Left lobe of liver (tissue), 2 donors: Measurements from ENCODE around the gene BIN2. TPM values are rescaled to one million over a fixed set of nuclear protein-coding genes. Genes with fewer than 3 reads are reported as not detected.
"Not testable (repeated sequence)": the region's sequence is repeated elsewhere in the genome, so short reads cannot be mapped to it uniquely, and the experiment has no call there.

Source experiments
- ATAC-seq: fragments of 200-7000 bp; cut with Tn5 transposase; one replicate; pipeline ENCODE4 v1.9.1; 2020; ENCODE audit warnings: mild to moderate bottlenecking, moderate library complexity
- DNase-seq: peaks from one replicate; pipeline ENCODE4 v3.0.0-alpha.2; 2020; ENCODE audit warnings: low spot score
- total RNA-seq: library from RNA; stranded (reverse); gene quantifications from one replicate; pipeline ENCODE4 v1.2.1, GENCODE V29; 2021
- donor health status: DM: no; HTN: no; CAD: no; lungs with moderate emphysema.
- donor health status: DM: no; HTN: yes; CAD: no.

Gene BIN2
- total RNA-seq, 1 donor from 2014 or later, result 2.7 TPM

DNA sequence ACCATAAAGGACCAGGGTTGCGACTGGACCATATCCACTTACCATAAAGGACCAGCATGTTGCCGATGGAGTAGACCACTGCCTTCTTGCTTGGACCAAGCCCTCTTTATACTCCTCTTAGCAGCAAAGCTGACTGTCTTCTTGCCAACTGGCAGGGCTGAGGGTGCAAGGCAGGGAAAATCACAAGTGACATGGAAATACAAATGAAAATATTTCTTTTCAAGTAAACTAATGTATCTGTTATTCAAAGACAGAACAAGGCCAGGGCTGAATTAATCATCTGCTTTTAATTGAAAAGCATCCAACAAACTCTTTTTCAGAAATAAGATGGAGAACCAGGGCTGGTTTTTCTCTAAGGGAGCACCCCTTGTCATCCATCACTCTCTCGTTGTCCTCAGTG, 22.6 kb upstream of the BIN2 start, which contains the start of gene CELA1:
CELA1 (minus strand) TSS at position 99 of the 400 bp plus-strand sequence; CDS start at position 58, 41 bp downstream.
- no peak for ATAC-seq
- DNase-seq, result no peak

- ATAC-seq (no peak), DNase-seq (no peak)
Observed at GRCh38 chr12:51345681-51346080, 21.7 kb upstream of the BIN2 start.

DNA sequence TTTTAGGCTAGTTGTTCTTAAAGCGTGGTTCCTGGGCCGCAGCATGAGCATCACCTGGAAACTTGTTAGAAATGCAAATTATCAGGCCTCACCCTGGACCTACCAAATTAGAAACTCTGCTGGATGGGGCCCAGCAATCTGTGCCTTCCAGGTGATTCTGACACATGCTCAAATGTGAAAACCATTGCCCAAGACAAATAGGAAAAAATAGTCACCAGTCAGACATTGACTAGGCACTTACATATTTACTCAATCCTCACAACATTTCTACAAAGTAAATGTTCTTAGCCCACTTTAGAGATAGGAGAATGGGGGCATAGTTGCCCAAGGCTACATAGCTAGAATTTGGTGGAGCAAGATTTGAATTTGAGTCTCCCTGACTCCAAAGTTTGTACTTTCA, 19.2 kb upstream of the BIN2 start:
- DNase-seq (no peak), ATAC-seq (no peak)

- DNase-seq (no peak), ATAC-seq (no peak)
Observed at GRCh38 chr12:51342416-51342815, 18.4 kb upstream of the BIN2 start.

DNA sequence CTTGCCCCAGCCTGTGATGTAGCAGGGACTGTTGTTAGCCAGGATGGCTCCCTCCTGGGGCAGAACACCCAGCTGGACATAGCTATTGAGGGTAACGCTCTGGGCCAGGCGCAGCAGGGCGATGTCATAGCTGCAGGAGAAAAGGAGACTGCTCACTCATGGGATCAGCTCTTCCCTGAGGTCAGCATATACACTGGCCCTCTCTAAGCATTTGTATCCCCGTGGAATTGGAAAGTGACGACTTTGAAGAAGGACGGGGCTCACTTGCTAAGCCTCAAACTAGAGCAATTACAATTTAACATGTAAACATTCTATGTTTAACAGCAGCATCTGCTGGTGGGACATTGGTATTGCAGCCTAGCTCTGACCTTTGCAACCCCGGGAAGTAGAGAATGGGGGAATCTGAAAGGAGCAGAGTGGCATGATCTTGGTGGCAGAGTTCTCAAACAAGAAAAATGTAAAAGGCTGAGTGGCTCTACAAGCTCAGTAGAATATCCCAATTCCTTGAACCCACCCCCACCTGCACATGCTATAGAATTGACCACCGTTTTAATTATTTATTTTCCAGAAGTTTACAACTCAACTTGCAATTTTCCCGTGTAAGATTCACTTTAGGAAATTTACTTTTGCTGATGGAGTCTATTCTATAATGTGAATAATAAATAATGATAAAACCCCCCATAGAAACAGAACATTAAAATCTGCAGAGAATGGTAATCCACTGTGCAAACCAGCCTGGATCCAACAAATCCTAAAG, 17.5 kb upstream of the BIN2 start:
- ATAC-seq (peak; percentile 99), DNase-seq (peak; percentile 66)

DNA sequence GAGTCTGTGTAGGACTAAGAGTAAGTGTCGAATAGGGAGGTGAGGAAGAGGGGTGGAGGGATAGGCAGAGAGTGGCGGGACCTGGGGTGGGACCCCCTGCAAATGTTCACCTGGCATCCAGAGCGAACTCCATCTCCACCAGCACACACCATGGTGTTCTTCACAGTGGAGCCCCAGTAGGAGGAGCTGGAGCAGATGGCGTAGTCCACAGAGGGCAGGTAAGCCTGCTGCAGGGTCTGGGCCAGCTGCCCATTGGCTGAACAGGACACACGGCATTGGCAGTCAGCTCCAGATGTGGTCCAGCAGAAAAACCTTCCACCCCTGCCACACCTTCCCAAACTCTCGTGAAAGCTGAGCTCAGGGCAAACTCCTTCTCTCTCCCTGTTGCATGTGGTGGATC, 15.8 kb upstream of the BIN2 start:
- ATAC-seq (no peak), DNase-seq (no peak)

DNA sequence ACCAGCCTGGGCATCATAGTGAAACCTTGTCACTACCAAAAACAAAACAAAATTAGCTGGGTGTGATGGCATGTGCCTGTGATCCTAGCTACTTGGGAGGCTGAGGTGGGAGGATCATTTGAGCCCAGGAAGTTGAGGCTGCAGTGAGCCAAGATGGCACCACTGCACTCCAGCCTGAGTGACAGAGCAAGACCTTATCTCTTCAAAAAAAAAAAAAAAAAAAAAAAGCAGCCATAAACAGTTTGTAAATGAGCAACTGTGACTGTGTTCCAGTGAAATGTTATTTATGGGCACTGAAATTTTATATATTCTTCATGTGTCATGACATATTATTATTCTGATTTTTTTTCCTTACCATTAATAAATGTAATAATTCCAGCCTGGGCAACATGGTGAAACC, 13.4 kb upstream of the BIN2 start:
- not testable (repeated sequence) for ATAC-seq, DNase-seq

- no peak for DNase-seq
- ATAC-seq, result no peak
Observed at GRCh38 chr12:51335931-51336330, 12.0 kb upstream of the BIN2 start.

DNA sequence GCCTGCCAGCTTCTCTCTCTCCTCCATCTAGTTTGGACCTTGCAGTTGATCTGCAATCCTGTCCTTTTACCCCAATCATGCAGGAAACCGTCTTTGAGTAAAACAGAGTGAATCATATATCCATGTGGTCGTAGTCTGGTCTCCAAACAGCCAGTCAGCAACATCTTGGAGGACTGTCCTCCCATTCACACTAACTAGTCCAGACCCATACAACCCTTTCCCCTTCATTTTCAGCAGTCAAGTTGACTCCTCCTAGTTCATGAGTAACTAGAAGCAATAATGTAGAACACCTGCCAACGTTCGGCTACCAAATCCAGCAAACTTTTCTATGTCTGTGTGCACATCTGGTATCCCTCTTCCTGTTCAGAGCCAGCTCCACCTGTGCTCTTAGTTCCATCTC, 10.8 kb upstream of the BIN2 start:
- DNase-seq (no peak), ATAC-seq (no peak)

- ATAC-seq (no peak), DNase-seq (no peak)
Observed at GRCh38 chr12:51333536-51333935, 9.6 kb upstream of the BIN2 start.

DNA sequence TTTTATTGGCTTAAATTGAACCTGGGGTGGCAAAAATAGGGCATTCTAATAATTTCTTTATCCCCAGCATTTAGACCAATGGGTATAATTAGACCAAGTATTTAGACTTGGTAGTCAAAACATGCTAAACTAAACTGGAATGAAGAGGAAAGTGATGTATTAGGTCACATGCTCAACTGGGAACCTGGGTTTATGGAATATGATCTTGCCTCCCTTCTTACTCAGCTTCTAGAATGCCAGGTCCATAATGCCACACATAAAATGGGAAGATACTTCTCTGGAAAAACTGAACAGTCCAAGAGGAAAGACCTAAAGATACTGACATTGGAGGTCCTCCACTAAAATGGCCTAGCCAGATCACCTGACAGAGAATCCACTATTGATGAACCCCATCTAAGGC, 6.2 kb upstream of the BIN2 start:
- DNase-seq, result no peak
- ATAC-seq, result no peak

DNA sequence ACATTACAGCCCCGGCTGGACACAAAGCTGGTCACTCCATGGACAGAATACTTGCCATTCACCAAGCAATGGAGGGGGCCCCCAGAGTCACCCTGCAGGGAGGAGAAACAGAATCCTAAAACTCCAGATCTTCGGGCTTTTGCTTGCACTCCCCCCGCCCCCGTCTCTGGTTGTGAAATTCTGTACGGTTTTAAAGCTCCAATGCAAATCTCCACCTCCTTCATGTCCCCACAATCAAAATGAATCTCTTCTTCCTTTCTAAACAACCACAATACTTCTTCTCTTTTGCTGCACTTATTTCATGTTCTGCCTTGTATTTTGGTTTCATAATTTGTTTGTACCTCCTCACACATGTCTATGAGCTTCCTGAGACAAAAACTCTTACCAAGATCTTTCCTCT, 5.8 kb upstream of the BIN2 start:
- no peak for ATAC-seq
- DNase-seq, result no peak

DNA sequence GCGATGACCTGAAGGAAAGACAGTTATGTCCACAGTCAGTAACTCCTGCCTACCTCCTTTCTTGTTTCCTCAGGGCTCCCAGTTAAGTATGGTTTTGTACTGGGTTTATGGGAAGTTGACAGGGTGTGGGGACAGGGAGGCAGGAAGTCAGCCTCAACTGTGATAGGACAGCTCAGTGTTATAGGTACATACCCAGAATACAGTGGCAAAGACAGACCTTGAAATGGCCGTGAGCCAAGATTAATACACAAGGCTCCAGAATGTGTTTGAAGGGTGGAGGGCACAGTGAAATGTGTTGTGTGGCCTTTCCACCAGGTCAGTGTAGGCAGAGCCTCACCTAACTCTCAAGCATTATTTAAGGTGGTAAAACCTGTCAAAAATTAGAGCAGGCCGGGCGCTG, 4.6 kb upstream of the BIN2 start:
- no peak for ATAC-seq
- DNase-seq, result no peak

- DNase-seq (no peak), ATAC-seq (peak; percentile 55)
Observed at GRCh38 chr12:51326698-51327439, 2.9 kb upstream of the BIN2 start.

DNA sequence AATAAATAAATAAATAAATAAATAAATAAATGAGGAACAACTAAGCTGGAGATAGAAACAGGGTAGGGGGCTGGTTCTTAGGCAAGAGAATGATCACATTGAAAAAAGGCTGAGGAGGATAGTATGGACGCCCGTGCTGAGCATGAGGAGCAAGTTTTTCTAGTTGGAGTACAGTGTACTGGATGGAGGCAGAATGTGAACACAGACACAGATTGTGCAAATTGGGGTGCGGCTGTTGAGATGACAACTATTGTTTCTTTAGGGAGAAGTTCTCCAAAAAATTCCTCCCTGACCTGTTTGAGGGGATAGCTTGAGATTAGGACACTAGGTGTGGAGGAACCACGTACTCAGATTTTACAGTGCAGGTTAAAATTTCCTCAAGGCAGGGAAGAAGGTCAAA, 979 bp upstream of the BIN2 start:
- DNase-seq (no peak), ATAC-seq (no peak)

GRCh38 chr12:51323317-51323960, 535 bp downstream of the BIN2 start:
- ATAC-seq (no peak), DNase-seq (no peak)

- ATAC-seq (no peak), DNase-seq (no peak)
Observed at GRCh38 chr12:51322452-51322851, 1.5 kb downstream of the BIN2 start.

- ATAC-seq (no peak), DNase-seq (no peak)
Observed at GRCh38 chr12:51321882-51322281, 2.1 kb downstream of the BIN2 start.

DNA sequence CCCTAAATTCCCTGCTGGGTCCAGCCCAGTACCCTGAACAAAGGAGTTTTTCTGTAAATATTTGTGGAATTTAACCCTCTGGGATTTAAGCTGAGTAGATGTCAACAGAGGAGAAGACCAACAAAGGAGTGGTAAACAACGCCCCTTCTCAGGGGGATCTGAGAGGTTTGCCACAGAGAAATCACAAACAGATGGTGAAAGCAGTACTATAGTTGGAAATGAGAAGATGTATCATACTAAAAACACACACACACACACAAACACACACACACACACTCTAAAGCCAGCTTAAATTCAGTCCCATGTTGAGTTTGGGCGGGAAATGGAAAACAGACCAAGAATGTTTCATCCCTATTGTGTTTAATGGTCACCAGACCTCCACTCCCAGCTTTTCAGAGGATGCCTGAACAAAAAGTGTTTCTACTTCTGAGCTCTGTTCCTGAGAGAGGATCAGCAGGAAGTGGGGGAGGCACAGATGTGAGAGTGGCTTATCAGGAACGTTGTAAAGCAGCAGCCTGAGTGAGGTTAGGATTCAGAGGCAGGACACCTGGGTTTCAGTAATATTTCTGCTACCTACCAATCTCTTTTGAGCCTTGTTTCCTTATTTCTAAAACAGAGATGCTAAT, 3.2 kb downstream of the BIN2 start:
- no peak for DNase-seq
- no peak for ATAC-seq

- DNase-seq (no peak), ATAC-seq (no peak)
Observed at GRCh38 chr12:51320311-51320694, 3.7 kb downstream of the BIN2 start.

DNA sequence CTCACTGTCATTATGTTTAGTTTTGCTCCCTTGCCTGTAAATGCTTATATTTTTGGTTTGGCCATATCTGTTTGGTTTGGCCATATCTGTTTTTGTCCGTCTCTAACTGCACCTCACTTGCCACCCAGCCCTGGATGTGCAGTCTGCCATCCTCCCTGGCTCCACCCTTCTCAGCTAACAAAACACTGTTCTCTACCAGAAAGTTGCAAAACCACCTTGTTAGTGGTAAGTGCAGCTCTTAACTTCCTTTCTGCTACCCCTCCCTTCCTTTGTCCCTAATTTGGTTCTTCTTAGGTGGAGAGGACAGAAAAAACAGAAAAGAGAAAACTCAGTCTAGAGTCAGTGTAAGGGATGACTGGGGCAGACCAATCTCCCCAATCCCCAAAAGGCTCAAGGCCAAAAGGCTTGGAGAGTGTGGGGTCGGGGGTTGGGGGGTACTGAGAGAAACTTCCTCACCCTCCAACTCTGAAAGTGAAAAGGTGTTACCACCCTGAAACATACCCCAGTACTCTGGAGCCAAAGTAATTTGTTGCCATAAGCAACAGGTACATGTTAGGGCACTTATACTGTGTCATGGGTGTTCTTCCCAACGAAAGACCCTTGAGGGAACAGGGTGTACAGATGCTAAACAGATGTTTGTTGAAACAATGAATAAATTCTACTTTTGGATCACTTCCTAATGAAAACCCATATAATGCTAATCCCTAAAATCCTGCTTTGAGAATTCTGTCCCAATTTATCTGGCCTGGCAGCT, 5.0 kb downstream of the BIN2 start:
- ATAC-seq, result no peak
- DNase-seq, result no peak
